OCI-LY7 (cell line): ENCODE measurements around the gene ETV3L. TPM values are rescaled to one million over a fixed set of nuclear protein-coding genes. Genes with fewer than 3 reads are reported as not detected.

Experiments used
- BruUV-seq: library from RNA; stranded (reverse); fragments of 400-500 nt; replicated peaks from 2 replicates; lab custom pipeline; 2021; lab: Mats Ljungman, UMichigan
- CTCF ChIA-PET: fragments of 300-600 bp; sonication (Branson Sonifier 250); formaldehyde crosslinking; loops from one replicate; lab custom pipeline; 2022; ENCODE audit warnings: antibody characterized with exemption; ENCODE audit not compliant: unreplicated experiment; lab: Charles Lee
- POLR2A ChIA-PET: fragments of 300-600 bp; sonication (Branson Sonifier 250); formaldehyde crosslinking; loops from one replicate; lab custom pipeline; 2022; ENCODE audit warnings: antibody characterized with exemption; lab: Charles Lee
- DNase-seq: peaks from one replicate; pipeline ENCODE4 v3.0.0-alpha.2; 2015; ENCODE audit warnings: low spot score
- H2AFZ ChIP-seq: fragments of 200-600 bp; sonication (generic), shearing (Covaris generic); 2 replicates; pipeline ENCODE4 v1.6.1; 2014; ENCODE audit warnings: mild to moderate bottlenecking, antibody characterized with exemption, low read length, moderate library complexity
- H3K27ac ChIP-seq: fragments of 200-600 bp; sonication (generic); 2 replicates; pipeline ENCODE4 v1.5.1; 2014; ENCODE audit warnings: mixed run types, low read depth, mild to moderate bottlenecking, moderate library complexity, low read length, inconsistent platforms; ENCODE audit not compliant: poor library complexity, severe bottlenecking
- H3K36me3 ChIP-seq: fragments of 200-600 bp; sonication (generic); 2 replicates; pipeline ENCODE4 v1.6.1; 2014; ENCODE audit warnings: mild to moderate bottlenecking, antibody characterized with exemption, low read length, moderate library complexity, mixed read lengths; ENCODE audit not compliant: insufficient read depth
- H3K4me1 ChIP-seq: fragments of 200-600 bp; sonication (generic); 2 replicates; pipeline ENCODE4 v1.5.1; 2014; ENCODE audit warnings: mild to moderate bottlenecking, low read length; ENCODE audit not compliant: insufficient read depth, poor library complexity, severe bottlenecking
- H3K4me2 ChIP-seq: fragments of 200-600 bp; sonication (generic); 2 replicates; pipeline ENCODE4 v1.6.1; 2014; ENCODE audit warnings: mild to moderate bottlenecking, low read length
- H3K4me3 ChIP-seq: fragments of 200-600 bp; sonication (generic); 2 replicates; pipeline ENCODE4 v1.5.1; 2014; ENCODE audit warnings: mild to moderate bottlenecking, low read depth, low read length; ENCODE audit not compliant: poor library complexity, severe bottlenecking
- H3K79me2 ChIP-seq: fragments of 200-600 bp; sonication (generic); 2 replicates; pipeline ENCODE4 v1.6.1; 2016; ENCODE audit warnings: low read depth, mild to moderate bottlenecking, low read length, moderate library complexity, mixed read lengths; ENCODE audit not compliant: insufficient read depth
- H3K9me2 ChIP-seq: fragments of 200-600 bp; sonication (generic); 2 replicates; pipeline ENCODE4 v1.6.1; 2016; ENCODE audit warnings: mild to moderate bottlenecking, low read length, mixed read lengths; ENCODE audit not compliant: insufficient read depth
- H3K9me3 ChIP-seq: fragments of 200-600 bp; sonication (generic); 2 replicates; pipeline ENCODE4 v1.6.1; 2014; ENCODE audit warnings: mild to moderate bottlenecking, mixed run types, low read length, mixed read lengths
- H4K20me1 ChIP-seq: fragments of 200-600 bp; sonication (generic); 2 replicates; pipeline ENCODE4 v1.6.1; 2014; ENCODE audit warnings: mild to moderate bottlenecking, antibody characterized with exemption, low read length, moderate library complexity, mixed read lengths; ENCODE audit not compliant: insufficient read depth
- CTCF ChIP-seq: fragments of 200-600 bp; sonication (generic); conservative IDR thresholded peaks from 2 replicates; pipeline ENCODE4 v1.5.1; 2014; ENCODE audit warnings: mild to moderate bottlenecking, antibody characterized with exemption, low read length, moderate library complexity, mixed read lengths
- EZH2phosphoT487 ChIP-seq: fragments of 200-600 bp; sonication (generic); IDR thresholded peaks from 2 replicates; pipeline ENCODE4 v1.6.1; 2018; ENCODE audit warnings: low read depth, borderline replicate concordance, mild to moderate bottlenecking, mixed run types, antibody characterized with exemption, low read length, moderate library complexity, mixed read lengths
- intact Hi-C: fragments of 100-400 bp; cut with micrococcal nuclease; formaldehyde crosslinking; loops from one replicate; pipeline ENCODE4 v1.10.0; 2022; ENCODE audit not compliant: unreplicated experiment
- total RNA-seq, 2 experiments: library from RNA; depleted of rRNA in 1 of 2; stranded (reverse); fragments of >200 nt in 1 of 2; shearing (Covaris generic) in 1 of 2; gene quantifications; 2 replicates each; pipeline ENCODE4 v1.2.3, GENCODE V29; 2014 to 2022

The ETV3L gene
- total RNA-seq, 2 experiments from 2014 or later = not detected

- no peak overlapping the region for H3K4me3 ChIP-seq
- BruUV-seq = no TSS peak
- no peaks in the 10 kb centered on the region for H3K36me3 ChIP-seq
- H3K4me1 ChIP-seq = no peaks in the 10 kb centered on the region
- DNase-seq = no peak
- ChIA-PET POLR2A (interaction anchor here (0.7 kb wide), 1 partner anchor 130 kb away, joined by 3 read pairs; no protein-coding TSS in a partner anchor), CTCF (interaction anchor here (0.6 kb wide), 2 partner anchors 22 to 947 kb away, joined by 3 read pairs; no protein-coding TSS in a partner anchor)
- intact Hi-C loops = no loop called here
- no peaks in the 10 kb centered on the region for H3K9me3 ChIP-seq
- no peak overlapping the region for H3K27ac ChIP-seq
- H4K20me1 ChIP-seq = 0 out of 2 replicates have a peak, but pooled peaks cover 5% of the 10 kb centered on the region
- no peaks in the 10 kb centered on the region for H3K9me2 ChIP-seq
- no peak overlapping the region for H2AFZ ChIP-seq
- no peaks in the 10 kb centered on the region for H3K79me2 ChIP-seq
- no peak for TF ChIP-seq CTCF
- no peak for TF ChIP-seq EZH2phosphoT487
- no peak overlapping the region for H3K4me2 ChIP-seq
Measured at GRCh38 chr1:157095091-157095490, 4.5 kb downstream of the ETV3L start.

DNA sequence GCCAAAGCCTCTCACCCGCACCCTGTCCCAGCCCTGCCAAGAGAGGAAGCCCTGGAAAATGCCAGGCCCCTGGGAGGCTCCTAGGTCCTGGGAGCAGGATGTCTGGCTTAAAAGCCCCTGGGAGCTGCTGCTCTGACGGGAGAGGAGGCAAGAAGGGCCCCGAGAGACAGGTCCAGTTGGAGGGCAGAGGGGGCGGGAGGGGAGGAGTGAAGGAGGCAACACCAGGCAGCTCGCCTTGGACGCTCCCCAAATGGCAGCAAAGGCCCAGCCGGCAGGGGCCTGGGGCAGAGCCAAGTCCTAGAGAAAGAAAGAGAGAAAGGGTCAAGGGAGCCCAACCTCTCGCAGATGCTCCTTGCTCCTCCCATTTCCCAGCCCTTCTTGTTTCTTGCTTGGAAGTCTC lies 6.8 kb downstream of the ETV3L start:
- Histone ChIP-seq H3K4me1 (no peaks in the 10 kb centered on the region), H3K9me2 (no peaks in the 10 kb centered on the region), H3K36me3 (no peaks in the 10 kb centered on the region), H3K27ac (no peak overlapping the region), H3K9me3 (no peaks in the 10 kb centered on the region), H3K79me2 (no peaks in the 10 kb centered on the region), H3K4me2 (no peak overlapping the region), H4K20me1 (0 out of 2 replicates have a peak, but pooled peaks cover 5% of the 10 kb centered on the region), H2AFZ (no peak overlapping the region), H3K4me3 (no peak overlapping the region)
- no peak for DNase-seq
- ChIA-PET POLR2A (no interaction called here), CTCF (no interaction called here)
- no TSS peak for BruUV-seq
- TF ChIP-seq CTCF (no peak), EZH2phosphoT487 (no peak)
- intact Hi-C loops = no loop called here

DNA sequence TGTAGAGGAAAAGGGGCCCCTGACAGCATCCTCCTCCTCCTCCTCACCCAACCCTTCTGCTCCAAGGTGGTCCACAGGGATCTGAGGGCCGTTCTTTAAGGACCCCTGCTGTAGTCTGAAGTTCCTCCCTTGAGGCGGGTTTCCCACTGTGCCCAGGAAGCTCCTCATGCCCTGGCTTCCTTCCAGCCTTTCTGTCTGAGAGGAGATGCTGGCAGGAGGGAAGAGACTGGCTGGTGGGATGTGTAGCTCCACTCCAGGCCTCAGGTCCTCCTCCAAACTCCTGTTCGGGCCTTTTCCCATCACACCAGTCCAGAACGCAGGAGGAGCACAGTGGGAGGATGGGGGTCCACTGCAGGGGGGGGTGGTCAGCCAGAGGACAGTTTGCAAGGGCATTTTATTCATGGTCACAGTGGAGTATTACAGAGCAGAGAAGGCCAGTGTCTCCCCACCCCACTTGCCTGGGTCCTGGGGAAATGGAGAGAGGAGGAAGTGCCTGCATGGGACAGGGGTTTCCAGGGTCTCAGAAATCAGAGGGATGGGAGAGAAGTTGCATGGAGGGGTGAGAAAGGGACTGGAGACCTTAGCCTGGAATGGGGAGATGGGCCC lies 7.8 kb downstream of the ETV3L start:
- H3K79me2 ChIP-seq = no peaks in the 10 kb centered on the region
- H3K9me3 ChIP-seq = no peaks in the 10 kb centered on the region
- TF ChIP-seq EZH2phosphoT487 (no peak), CTCF (no peak)
- H3K9me2 ChIP-seq = no peaks in the 10 kb centered on the region
- POLR2A ChIA-PET = no interaction called here
- H3K4me2 ChIP-seq = no peak overlapping the region
- H4K20me1 ChIP-seq = 0 out of 2 replicates have a peak, but pooled peaks cover 5% of the 10 kb centered on the region
- no peak overlapping the region for H3K27ac ChIP-seq
- H3K36me3 ChIP-seq = no peaks in the 10 kb centered on the region
- no TSS peak for BruUV-seq
- intact Hi-C loops = no loop called here
- no peaks in the 10 kb centered on the region for H3K4me1 ChIP-seq
- DNase-seq = no peak
- no peak overlapping the region for H3K4me3 ChIP-seq
- H2AFZ ChIP-seq = no peak overlapping the region
- CTCF ChIA-PET = no interaction called here
